ENCODE data around the gene PLA2G4A.
A peak's percentile ranks its signal among the peaks of the same experiment; 100 is the strongest.

Gene PLA2G4A

DNA sequence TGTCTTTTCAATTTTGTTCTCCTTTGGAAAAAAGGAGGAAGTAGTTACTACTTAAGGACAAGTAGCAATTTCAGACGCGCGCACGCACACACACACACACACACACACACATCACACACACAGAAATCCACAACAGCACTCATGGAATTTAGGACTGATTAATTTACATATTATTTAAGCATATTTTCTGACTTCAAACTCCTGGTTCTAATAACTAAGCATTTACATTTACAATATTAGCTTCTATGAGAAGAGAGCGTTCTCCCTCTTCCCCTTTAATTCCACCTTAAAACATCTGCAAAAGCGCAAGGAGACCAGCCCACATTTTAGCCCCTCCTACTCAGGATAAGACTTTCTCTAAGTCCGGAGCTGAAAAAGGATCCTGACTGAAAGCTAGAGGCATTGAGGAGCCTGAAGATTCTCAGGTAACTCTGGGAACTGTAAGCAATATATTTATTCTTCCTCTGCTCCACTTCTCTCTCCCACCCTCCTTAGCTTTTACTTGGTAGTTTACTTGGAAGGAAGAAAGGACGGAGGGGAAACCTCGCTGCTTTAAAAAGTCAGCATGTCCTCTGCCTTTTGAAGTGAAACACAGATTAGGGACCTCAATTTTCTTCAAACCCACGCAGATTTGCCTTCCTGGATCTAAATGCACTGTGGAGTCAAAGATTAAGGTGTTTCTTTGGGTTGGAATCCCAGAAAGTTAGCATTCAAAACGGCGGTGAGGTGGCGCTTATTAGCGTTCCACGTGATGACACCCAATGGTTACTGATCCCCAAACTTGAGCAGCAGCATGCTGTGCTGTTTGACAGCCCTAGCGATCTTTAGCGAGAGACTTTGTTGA, at the start of gene PLA2G4A:
Gene PLA2G4A (plus strand): TSS at position 339 of the 844 bp plus-strand sequence. CDS start 25,406 bp downstream, outside the sequence.
- in situ Hi-C loops (cut with MboI; ENCODE audit: low pct_unique_long_range_greater_than_20kb, low sequenced_read_pairs, unreplicated experiment), result no loop called here
- peak; percentile 40 for DNase-seq (ENCODE audit: low spot score)
- TF ChIP-seq, protein P1, sequence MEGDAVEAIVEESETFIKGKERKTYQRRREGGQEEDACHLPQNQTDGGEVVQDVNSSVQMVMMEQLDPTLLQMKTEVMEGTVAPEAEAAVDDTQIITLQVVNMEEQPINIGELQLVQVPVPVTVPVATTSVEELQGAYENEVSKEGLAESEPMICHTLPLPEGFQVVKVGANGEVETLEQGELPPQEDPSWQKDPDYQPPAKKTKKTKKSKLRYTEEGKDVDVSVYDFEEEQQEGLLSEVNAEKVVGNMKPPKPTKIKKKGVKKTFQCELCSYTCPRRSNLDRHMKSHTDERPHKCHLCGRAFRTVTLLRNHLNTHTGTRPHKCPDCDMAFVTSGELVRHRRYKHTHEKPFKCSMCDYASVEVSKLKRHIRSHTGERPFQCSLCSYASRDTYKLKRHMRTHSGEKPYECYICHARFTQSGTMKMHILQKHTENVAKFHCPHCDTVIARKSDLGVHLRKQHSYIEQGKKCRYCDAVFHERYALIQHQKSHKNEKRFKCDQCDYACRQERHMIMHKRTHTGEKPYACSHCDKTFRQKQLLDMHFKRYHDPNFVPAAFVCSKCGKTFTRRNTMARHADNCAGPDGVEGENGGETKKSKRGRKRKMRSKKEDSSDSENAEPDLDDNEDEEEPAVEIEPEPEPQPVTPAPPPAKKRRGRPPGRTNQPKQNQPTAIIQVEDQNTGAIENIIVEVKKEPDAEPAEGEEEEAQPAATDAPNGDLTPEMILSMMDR (IDR thresholded peaks at IDR 0.05; ENCODE audit: extremely low read depth, insufficient read depth, missing control alignments), result no peak

DNA sequence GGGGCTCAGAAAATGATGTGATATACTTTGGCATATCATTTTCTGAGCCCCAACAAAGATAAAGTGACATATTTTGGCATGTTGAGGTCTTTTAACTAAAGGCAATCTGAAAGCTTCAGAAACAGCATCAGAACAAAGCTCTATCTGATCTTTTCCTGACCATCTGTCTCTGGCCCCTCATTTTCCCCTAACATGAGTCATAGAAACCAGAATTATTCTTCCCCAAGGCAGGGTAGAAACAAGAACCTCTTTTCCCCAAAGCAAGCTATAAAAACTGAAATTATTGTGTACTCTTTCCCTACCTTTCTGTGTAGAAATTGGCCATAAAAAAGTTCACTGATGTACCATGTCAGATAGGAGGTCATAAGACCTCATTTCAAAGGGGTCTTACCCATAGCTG, 48.7 kb upstream of the PLA2G4A start:
- in situ Hi-C loops (cut with MboI; ENCODE audit: low pct_unique_long_range_greater_than_20kb, low sequenced_read_pairs, unreplicated experiment), result no loop called here
- TF ChIP-seq, protein P1 (IDR thresholded peaks at IDR 0.05; ENCODE audit: extremely low read depth, insufficient read depth, missing control alignments), result no peak
- no peak for DNase-seq (ENCODE audit: low spot score)

DNA sequence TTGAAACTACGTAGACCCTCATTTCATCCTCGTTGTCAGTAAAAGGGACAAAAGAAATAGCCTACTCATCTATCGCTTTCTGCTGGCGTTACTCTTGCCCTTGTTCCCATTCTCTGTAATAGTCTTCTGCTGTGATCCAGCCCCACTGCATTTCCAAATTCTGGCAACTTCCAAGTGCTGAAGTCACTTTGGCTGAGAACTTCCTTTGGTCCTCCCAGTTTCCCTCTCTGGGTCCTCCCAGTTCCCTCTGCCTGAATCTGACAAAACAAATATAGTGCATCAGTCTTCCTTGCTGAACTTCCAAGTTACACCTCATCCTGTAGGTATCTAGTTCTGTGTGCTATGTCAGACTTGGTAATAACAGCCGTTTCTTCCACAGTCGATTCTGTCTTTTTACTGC, 47.0 kb upstream of the PLA2G4A start:
- TF ChIP-seq, protein P1 (IDR thresholded peaks at IDR 0.05; ENCODE audit: extremely low read depth, insufficient read depth, missing control alignments), result no peak
- in situ Hi-C loops (cut with MboI; ENCODE audit: low pct_unique_long_range_greater_than_20kb, low sequenced_read_pairs, unreplicated experiment), result no loop called here
- DNase-seq (ENCODE audit: low spot score), result no peak

DNA sequence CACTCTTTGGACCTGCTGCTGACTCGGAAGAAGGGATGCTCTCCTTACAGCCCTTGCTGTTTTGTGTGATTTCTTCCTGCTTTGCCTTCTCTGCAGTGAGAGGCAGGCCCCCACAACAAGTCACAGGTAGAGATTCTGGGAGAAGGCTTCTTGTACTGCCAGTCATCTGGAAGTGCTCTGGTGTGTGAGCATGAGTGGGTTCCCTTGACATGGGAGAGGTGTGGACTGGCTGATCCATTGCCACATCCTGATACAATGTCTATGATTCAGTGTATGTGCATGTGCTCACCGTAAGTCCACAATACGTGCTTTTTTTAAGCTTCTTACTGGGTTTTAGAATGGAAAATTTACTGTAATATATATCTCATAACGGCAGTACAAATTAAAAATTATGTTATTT, 46.0 kb upstream of the PLA2G4A start:
- in situ Hi-C loops (cut with MboI; ENCODE audit: low pct_unique_long_range_greater_than_20kb, low sequenced_read_pairs, unreplicated experiment), result no loop called here
- no peak for DNase-seq (ENCODE audit: low spot score)
- TF ChIP-seq, protein P1 (IDR thresholded peaks at IDR 0.05; ENCODE audit: extremely low read depth, insufficient read depth, missing control alignments), result no peak

DNA sequence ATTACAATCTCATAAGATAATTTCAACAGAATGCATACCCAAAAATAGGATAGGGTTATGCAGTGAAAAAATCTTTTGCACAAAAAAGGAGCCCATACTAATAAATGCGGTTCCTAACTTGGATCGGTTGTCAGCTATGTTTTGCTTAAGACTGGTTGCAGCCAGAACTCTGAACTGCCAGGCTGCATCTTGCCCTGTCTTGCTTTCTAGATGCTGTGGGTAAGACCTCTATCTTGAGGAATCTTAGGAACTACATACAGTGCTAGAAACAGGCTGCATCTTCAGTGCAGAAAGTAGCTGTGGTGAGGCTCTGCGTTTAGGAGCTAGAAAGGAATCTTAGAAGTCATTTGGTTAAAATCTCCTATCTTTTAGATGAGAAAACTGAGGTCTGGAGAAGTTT, 45.6 kb upstream of the PLA2G4A start:
- in situ Hi-C loops (cut with MboI; ENCODE audit: low pct_unique_long_range_greater_than_20kb, low sequenced_read_pairs, unreplicated experiment), result no loop called here
- TF ChIP-seq, protein P1 (IDR thresholded peaks at IDR 0.05; ENCODE audit: extremely low read depth, insufficient read depth, missing control alignments), result no peak
- no peak for DNase-seq (ENCODE audit: low spot score)

DNA sequence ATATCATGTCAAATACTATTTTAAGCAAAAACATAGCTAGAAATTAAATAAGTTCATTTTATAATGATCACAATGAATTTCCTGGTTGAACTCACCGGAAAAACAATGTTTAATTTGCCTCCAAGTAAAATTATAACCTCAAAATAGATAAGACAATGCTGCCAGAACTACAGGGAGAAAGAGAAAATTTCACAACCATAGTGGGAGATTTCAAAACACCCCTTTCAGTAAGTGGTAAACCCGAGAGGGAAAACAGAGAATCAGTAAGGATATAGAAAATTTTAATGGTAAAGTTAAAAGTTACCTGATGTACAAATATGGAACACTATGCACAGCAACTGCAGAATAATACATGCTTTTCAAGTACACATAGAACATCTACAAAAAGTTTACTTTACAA, 43.2 kb upstream of the PLA2G4A start:
- TF ChIP-seq, protein P1 (IDR thresholded peaks at IDR 0.05; ENCODE audit: extremely low read depth, insufficient read depth, missing control alignments), result no peak
- in situ Hi-C loops (cut with MboI; ENCODE audit: low pct_unique_long_range_greater_than_20kb, low sequenced_read_pairs, unreplicated experiment), result no loop called here
- DNase-seq (ENCODE audit: low spot score), result no peak
